Measurements from ENCODE around the gene PKIB. TPM values are rescaled to one million over a fixed set of nuclear protein-coding genes. Genes with fewer than 3 reads are reported as not detected.

The PKIB gene
- total RNA-seq, 1 donor from 2014 or later, result 48.1 TPM

DNA sequence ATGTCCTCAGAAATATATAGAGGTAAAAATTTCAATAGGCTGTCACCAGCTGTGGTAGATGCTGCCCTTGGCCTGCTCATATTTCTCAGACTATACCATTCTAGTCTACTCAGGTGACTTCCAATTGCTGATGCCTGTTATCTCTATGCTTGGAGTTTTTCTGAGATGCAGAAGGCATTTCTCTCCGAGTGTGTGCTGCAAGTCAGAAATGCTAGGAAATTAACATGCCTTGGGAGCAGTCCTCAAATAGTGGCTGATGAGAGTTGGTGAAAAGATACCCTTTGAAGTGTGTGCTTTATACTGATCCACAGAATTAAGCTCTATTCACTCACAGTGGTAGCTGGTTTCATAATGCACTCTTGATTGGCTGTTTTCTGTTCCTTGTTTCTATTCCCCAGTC is 43.2 kb upstream of the PKIB start:
- peaks cover 5% of the 10 kb centered on the region for H3K9me3 Mint-ChIP-seq (ENCODE audit: unreplicated experiment)
- no peak overlapping the region for H3K27ac Mint-ChIP-seq (ENCODE audit: unreplicated experiment)
- no peak for DNase-seq
- TF ChIP-seq, protein P1, sequence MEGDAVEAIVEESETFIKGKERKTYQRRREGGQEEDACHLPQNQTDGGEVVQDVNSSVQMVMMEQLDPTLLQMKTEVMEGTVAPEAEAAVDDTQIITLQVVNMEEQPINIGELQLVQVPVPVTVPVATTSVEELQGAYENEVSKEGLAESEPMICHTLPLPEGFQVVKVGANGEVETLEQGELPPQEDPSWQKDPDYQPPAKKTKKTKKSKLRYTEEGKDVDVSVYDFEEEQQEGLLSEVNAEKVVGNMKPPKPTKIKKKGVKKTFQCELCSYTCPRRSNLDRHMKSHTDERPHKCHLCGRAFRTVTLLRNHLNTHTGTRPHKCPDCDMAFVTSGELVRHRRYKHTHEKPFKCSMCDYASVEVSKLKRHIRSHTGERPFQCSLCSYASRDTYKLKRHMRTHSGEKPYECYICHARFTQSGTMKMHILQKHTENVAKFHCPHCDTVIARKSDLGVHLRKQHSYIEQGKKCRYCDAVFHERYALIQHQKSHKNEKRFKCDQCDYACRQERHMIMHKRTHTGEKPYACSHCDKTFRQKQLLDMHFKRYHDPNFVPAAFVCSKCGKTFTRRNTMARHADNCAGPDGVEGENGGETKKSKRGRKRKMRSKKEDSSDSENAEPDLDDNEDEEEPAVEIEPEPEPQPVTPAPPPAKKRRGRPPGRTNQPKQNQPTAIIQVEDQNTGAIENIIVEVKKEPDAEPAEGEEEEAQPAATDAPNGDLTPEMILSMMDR (IDR thresholded peaks at IDR 0.05; ENCODE audit: partially characterized antibody, unreplicated experiment), result no peak
- H3K27me3 Mint-ChIP-seq (ENCODE audit: unreplicated experiment), result peaks cover 7% of the 10 kb centered on the region
- no peak overlapping the region for H3K4me3 Mint-ChIP-seq (ENCODE audit: unreplicated experiment)
- H3K4me1 Mint-ChIP-seq (ENCODE audit: low read depth, unreplicated experiment), result peaks cover 12% of the 10 kb centered on the region
- peaks cover 14% of the 10 kb centered on the region for H3K36me3 Mint-ChIP-seq (ENCODE audit: unreplicated experiment)

DNA sequence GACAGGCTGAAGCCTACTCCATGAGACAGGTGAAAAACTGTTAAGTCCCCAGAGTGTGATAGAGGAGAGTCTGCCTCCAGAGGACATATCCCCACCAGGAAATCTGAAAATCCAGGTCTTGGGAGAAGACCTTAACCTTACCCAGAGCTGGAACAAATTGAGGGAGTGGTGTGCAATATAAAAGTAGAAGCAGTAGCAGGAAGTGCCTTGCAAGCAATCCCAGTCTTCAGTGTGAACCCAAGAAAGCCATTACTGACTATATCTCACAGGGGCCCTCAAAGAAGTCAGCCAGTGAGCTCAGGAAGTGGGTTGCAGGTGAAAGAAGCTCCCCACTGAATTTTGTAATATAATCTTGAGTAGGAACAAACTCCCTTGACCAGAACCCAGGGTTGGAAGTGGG is 41.9 kb upstream of the PKIB start:
- H3K9me3 Mint-ChIP-seq (ENCODE audit: unreplicated experiment), result peaks cover 5% of the 10 kb centered on the region
- H3K4me1 Mint-ChIP-seq (ENCODE audit: low read depth, unreplicated experiment), result peaks cover 10% of the 10 kb centered on the region
- H3K36me3 Mint-ChIP-seq (ENCODE audit: unreplicated experiment), result peaks cover 14% of the 10 kb centered on the region
- H3K27me3 Mint-ChIP-seq (ENCODE audit: unreplicated experiment), result peaks cover 2% of the 10 kb centered on the region
- H3K4me3 Mint-ChIP-seq (ENCODE audit: unreplicated experiment), result no peak overlapping the region
- peak overlapping the region; percentile 29 for H3K27ac Mint-ChIP-seq (ENCODE audit: unreplicated experiment)
- TF ChIP-seq, protein P1 (IDR thresholded peaks at IDR 0.05; ENCODE audit: partially characterized antibody, unreplicated experiment), result no peak
- DNase-seq, result no peak

DNA sequence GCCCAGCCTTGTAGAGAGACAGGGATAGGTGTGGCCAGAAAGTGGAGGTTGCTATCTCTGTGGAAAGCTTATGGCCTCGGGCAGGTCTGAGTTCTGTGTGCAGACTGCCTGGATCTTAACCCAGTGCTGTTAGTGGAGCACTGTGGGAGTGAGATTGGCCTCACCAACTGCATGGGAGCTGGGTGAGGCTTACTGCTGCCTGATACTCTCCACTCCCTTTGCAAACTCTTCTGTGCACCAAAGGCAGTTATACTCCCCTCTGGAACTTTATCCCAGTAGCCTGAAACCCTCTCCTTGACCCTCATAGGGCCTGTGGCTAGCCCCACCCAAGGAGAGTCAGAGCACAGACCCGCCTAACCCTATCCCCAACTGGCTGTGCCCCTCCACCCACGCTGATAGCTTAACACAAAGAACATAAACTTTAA is 41.4 kb upstream of the PKIB start:
- peaks cover 9% of the 10 kb centered on the region for H3K9me3 Mint-ChIP-seq (ENCODE audit: unreplicated experiment)
- H3K27me3 Mint-ChIP-seq (ENCODE audit: unreplicated experiment), result peaks cover 2% of the 10 kb centered on the region
- DNase-seq, result no peak
- no peak overlapping the region for H3K27ac Mint-ChIP-seq (ENCODE audit: unreplicated experiment)
- H3K4me1 Mint-ChIP-seq (ENCODE audit: low read depth, unreplicated experiment), result peaks cover 9% of the 10 kb centered on the region
- H3K4me3 Mint-ChIP-seq (ENCODE audit: unreplicated experiment), result no peak overlapping the region
- TF ChIP-seq, protein P1 (IDR thresholded peaks at IDR 0.05; ENCODE audit: partially characterized antibody, unreplicated experiment), result no peak
- H3K36me3 Mint-ChIP-seq (ENCODE audit: unreplicated experiment), result peaks cover 16% of the 10 kb centered on the region

DNA sequence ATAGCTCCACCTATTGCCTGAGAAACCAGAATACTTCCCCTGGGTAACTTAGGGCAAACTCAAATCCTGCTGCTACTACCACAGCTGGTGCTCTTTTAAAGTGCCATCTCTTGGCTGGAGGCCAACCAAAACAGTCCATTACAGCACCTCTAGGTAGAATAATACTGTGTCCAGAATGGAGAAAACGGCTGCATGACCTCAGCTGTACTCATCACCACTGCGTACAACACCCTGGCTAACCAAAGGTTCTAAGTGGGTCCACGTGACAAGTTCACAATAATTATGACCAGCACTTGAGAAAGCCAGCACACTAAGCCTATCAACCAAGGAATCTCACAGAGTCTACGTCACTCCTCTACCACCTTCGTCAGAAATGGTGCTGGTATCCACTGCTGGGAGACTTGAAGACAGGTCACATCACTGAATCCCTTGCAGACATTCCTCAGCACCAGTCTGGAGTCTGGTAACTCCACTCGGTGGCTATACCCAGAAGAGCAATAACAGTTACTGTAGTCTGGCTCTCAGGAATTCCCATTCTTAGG is 40.9 kb upstream of the PKIB start:
- H3K27ac Mint-ChIP-seq (ENCODE audit: unreplicated experiment), result no peak overlapping the region
- H3K9me3 Mint-ChIP-seq (ENCODE audit: unreplicated experiment), result peaks cover 10% of the 10 kb centered on the region
- H3K4me1 Mint-ChIP-seq (ENCODE audit: low read depth, unreplicated experiment), result peaks cover 5% of the 10 kb centered on the region
- peaks cover 2% of the 10 kb centered on the region for H3K27me3 Mint-ChIP-seq (ENCODE audit: unreplicated experiment)
- peaks cover 21% of the 10 kb centered on the region for H3K36me3 Mint-ChIP-seq (ENCODE audit: unreplicated experiment)
- H3K4me3 Mint-ChIP-seq (ENCODE audit: unreplicated experiment), result no peak overlapping the region
- TF ChIP-seq, protein P1 (IDR thresholded peaks at IDR 0.05; ENCODE audit: partially characterized antibody, unreplicated experiment), result no peak
- DNase-seq, result no peak

DNA sequence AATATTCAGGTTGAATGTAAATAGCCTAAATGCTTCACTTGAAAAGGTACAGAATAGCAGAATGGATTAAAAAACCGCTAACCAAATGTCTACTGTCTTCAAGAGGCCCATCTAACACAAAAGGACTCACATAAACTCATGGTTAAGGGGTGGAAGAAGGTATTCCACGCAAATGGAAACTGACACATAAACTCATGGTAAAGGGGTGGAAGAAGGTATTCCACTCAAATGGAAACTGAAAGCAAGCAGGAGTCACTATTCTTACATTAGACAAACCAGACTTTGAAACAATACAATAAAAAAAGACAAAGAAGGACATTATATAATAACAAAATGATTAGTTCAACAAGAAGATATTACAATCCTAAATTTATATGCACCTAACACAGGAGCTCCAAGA is 38.3 kb upstream of the PKIB start:
- Mint-ChIP-seq H3K9me3 (ENCODE audit: unreplicated experiment) (peaks cover 14% of the 10 kb centered on the region), H3K27me3 (ENCODE audit: unreplicated experiment) (peaks cover 2% of the 10 kb centered on the region)

More for the DNA sequence above, 38.3 kb upstream of the PKIB start:
- Mint-ChIP-seq H3K36me3 (ENCODE audit: unreplicated experiment) (peaks cover 30% of the 10 kb centered on the region), H3K4me1 (ENCODE audit: low read depth, unreplicated experiment) (peaks cover 5% of the 10 kb centered on the region), H3K4me3 (ENCODE audit: unreplicated experiment) (no peak overlapping the region), H3K27ac (ENCODE audit: unreplicated experiment) (no peak overlapping the region)
- DNase-seq, result no peak
- TF ChIP-seq, protein P1 (IDR thresholded peaks at IDR 0.05; ENCODE audit: partially characterized antibody, unreplicated experiment), result no peak

Data from glutamatergic neuron (in vitro differentiated cells).